Calu3 (cell line): ENCODE data around the gene LDB3. TPM values are rescaled to one million over a fixed set of nuclear protein-coding genes. Genes with fewer than 3 reads are reported as not detected.

Experiments
- BruUV-seq: library from RNA; stranded (reverse); fragments of 400-500 nt; replicated peaks from 2 replicates; lab custom pipeline; 2021; lab: Mats Ljungman, UMichigan
- CTCF ChIA-PET: fragments of 300-600 bp; sonication (Branson Sonifier 250); formaldehyde crosslinking; loops from one replicate; lab custom pipeline; 2022; ENCODE audit warnings: antibody characterized with exemption; lab: Charles Lee
- DNase-seq: peaks from one replicate; pipeline ENCODE4 v3.0.0; 2022
- H3K27ac Mint-ChIP-seq: one replicate; pipeline ENCODE4 v1.8.0; 2022; ENCODE audit warnings: mixed read lengths; ENCODE audit not compliant: unreplicated experiment
- H3K27me3 Mint-ChIP-seq: one replicate; pipeline ENCODE4 v1.8.0; 2022; ENCODE audit warnings: mixed read lengths; ENCODE audit not compliant: unreplicated experiment
- H3K36me3 Mint-ChIP-seq: one replicate; pipeline ENCODE4 v1.8.0; 2022; ENCODE audit warnings: mild to moderate bottlenecking, moderate library complexity, mixed read lengths; ENCODE audit not compliant: insufficient read depth, unreplicated experiment
- H3K4me1 Mint-ChIP-seq: one replicate; pipeline ENCODE4 v1.8.0; 2022; ENCODE audit warnings: mild to moderate bottlenecking, low read depth, mixed read lengths; ENCODE audit not compliant: unreplicated experiment
- H3K4me3 Mint-ChIP-seq: one replicate; pipeline ENCODE4 v1.8.0; 2022; ENCODE audit warnings: mild to moderate bottlenecking, low read depth, moderate library complexity, mixed read lengths; ENCODE audit not compliant: unreplicated experiment
- H3K9me3 Mint-ChIP-seq: one replicate; pipeline ENCODE4 v1.8.0; 2022; ENCODE audit warnings: low read depth, mixed read lengths; ENCODE audit not compliant: unreplicated experiment
- intact Hi-C: fragments of 100-400 bp; cut with micrococcal nuclease; formaldehyde crosslinking; loops from one replicate; pipeline ENCODE4 v1.10.0; 2022; ENCODE audit not compliant: unreplicated experiment
- total RNA-seq: library from RNA; stranded (reverse); gene quantifications from 2 replicates; pipeline ENCODE4 v1.2.3, GENCODE V29; 2022
- TF ChIP-seq, protein P1 (sequence below): fragments of 200-600 bp; IDR thresholded peaks from one replicate; pipeline ENCODE4 v1.8.0; 2022; ENCODE audit warnings: antibody characterized with exemption; ENCODE audit not compliant: unreplicated experiment

Gene LDB3
- total RNA-seq, 1 experiment from 2014 or later, result not detected

DNA sequence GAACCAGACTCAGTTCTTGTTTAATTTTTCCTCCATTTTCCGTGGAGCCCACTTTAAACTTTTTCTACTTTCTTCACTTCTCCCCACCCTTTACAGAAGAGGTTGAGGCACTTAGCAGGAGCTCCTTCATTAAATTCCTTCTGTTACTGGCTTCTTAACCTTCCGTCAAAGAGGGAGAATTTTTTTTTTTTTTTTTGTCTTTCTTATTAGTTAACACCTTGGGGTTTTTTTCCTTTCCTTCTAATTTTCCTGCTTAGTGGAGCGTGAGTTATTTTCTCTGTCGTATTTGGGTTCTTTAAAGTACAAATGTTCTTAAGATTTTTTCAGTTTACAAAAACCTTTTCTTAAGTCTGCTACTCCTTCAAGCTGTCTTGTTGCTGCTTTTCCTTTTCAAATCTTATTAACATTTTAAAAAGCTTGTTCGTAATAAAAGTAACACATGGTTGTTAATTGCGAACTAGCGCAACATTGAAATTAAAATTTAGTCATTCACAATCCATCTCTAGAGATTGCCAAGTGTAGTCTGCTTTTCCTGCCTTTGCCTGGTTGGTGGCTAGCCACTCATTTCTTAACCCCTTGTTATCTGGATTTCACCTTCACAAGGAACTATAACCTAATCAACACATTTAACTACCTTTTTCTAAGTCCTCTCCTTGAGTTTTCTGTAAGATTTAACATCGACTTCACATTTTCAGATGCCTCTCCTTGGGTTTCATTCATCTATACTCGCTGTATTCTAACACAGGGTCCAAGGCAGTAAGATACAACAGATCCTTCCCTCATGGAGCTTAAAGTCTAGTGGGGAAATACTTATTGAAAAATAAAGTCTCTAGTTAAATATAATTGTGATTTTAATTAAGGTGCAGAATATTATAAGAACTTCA, 90.1 kb downstream of the LDB3 start:
- DNase-seq, result no peak
- CTCF ChIA-PET, result interaction anchor here (0.6 to 1.0 kb wide), 3 partner anchors 15 to 331 kb away, joined by 3 to 5 read pairs (median 4); no protein-coding TSS in a partner anchor
- intact Hi-C loops, result no loop called here
- Mint-ChIP-seq H3K4me1 (peaks cover 37% of the 10 kb centered on the region), H3K27ac (peak overlapping the region; percentile 45), H3K9me3 (no peaks in the 10 kb centered on the region), H3K36me3 (peaks cover 29% of the 10 kb centered on the region), H3K4me3 (peak overlapping the region; percentile 91), H3K27me3 (no peaks in the 10 kb centered on the region)
- BruUV-seq, result no TSS peak
- TF ChIP-seq, protein P1, sequence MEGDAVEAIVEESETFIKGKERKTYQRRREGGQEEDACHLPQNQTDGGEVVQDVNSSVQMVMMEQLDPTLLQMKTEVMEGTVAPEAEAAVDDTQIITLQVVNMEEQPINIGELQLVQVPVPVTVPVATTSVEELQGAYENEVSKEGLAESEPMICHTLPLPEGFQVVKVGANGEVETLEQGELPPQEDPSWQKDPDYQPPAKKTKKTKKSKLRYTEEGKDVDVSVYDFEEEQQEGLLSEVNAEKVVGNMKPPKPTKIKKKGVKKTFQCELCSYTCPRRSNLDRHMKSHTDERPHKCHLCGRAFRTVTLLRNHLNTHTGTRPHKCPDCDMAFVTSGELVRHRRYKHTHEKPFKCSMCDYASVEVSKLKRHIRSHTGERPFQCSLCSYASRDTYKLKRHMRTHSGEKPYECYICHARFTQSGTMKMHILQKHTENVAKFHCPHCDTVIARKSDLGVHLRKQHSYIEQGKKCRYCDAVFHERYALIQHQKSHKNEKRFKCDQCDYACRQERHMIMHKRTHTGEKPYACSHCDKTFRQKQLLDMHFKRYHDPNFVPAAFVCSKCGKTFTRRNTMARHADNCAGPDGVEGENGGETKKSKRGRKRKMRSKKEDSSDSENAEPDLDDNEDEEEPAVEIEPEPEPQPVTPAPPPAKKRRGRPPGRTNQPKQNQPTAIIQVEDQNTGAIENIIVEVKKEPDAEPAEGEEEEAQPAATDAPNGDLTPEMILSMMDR, result no peak

DNA sequence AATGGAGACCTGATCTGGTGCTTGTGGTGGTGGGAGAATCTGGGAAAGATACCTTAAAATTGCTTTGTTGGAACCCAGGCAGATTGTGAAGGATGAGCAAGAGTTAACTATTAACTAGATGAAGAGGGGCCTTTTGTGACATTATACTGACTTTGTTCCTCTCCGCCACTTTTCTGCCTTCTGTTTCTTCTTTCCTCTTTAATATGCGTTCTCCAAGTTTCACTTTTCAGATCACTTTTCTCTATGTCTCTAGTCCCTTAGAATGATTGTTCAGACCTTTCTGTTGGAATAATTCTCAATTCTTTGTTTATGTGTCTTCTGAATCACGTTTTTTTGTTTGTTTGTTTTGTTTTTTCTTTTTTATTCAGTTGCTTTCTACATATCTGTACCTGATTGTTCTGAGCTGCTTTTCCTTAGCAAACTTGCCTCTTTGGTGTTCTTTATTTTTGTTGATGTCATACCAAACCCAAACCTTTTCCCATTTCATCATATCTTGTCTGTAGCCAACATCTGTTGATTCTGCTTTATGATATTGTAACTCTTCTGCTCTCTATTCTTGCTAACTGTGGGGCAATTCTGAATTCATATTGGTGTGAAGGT, 90.9 kb downstream of the LDB3 start:
- Mint-ChIP-seq H3K4me1 (peaks cover 37% of the 10 kb centered on the region), H3K9me3 (no peaks in the 10 kb centered on the region), H3K27me3 (no peaks in the 10 kb centered on the region), H3K4me3 (peak overlapping the region; percentile 91), H3K36me3 (peaks cover 29% of the 10 kb centered on the region), H3K27ac (peak overlapping the region; percentile 45)
- no peak for DNase-seq
- TF ChIP-seq, protein P1, result no peak
- intact Hi-C loops, result no loop called here
- CTCF ChIA-PET, result no interaction called here
- no TSS peak for BruUV-seq

DNA sequence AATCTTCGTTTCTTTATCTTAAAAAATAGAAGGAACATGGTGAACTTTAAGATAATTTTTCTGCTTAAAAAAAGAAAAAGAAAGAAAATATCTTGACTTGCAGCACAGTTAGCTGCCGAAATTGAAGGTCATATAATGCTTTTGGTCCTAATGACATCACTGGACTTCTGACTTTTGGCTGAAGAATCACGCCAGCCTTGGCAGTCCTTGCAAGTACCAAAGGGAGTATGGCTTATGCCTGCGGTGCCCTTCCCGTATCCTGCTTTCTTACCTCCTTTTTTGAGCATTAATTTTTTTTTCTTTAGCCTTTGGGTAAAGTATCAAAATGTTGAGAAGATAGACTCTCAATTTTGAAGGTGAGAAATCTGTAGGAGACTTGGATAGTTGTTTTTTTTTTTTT, 95.1 kb downstream of the LDB3 start:
- no TSS peak for BruUV-seq
- TF ChIP-seq, protein P1, result no peak
- CTCF ChIA-PET, result no interaction called here

DNA sequence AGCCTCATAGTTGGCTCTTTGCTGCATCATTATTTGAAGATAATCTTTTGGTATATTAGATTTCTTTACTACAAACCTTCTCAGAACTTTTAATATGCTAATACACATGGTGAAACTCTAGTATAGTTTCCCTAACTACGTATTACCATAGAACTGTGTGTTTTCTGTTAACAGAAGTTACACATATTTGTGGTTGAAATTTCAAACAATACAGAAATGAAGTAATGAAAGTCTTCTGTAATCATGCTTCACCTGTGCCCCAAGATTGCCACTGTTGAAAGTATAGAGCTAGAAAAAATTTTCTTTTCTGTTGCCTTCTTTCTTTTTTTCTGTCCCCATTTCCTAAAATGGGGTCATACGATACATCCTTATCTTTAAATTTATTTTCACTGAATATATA, 97.2 kb downstream of the LDB3 start:
- no peak overlapping the region for H3K4me3 Mint-ChIP-seq
- CTCF ChIA-PET, result interaction anchor here (0.6 kb wide), 2 partner anchors 10 to 136 kb away, joined by 3 to 5 read pairs; no protein-coding TSS in a partner anchor
- DNase-seq, result no peak
- no peaks in the 10 kb centered on the region for H3K9me3 Mint-ChIP-seq
- intact Hi-C loops, result no loop called here
- BruUV-seq, result no TSS peak
- H3K27ac Mint-ChIP-seq, result no peak overlapping the region
- H3K36me3 Mint-ChIP-seq, result no peaks in the 10 kb centered on the region
- peaks cover 7% of the 10 kb centered on the region for H3K4me1 Mint-ChIP-seq
- TF ChIP-seq, protein P1, result no peak
- no peaks in the 10 kb centered on the region for H3K27me3 Mint-ChIP-seq

More for the DNA sequence above, 95.1 kb downstream of the LDB3 start:
- Mint-ChIP-seq H3K4me3 (no peak overlapping the region), H3K4me1 (peaks cover 23% of the 10 kb centered on the region), H3K36me3 (peaks cover 2% of the 10 kb centered on the region), H3K27ac (no peak overlapping the region), H3K9me3 (no peaks in the 10 kb centered on the region), H3K27me3 (no peaks in the 10 kb centered on the region)
- intact Hi-C loops, result no loop called here
- no peak for DNase-seq
